GM21825 (cell line): Measurements from ENCODE around the gene SBNO2.
"Not testable (repeated sequence)": the region's sequence is repeated elsewhere in the genome, so short reads cannot be mapped to it uniquely, and the experiment has no call there.

Source experiments
- ATAC-seq: cut with Tn5 transposase; IDR thresholded peaks from one replicate; pipeline ENCODE4 v1.9.1; 2021; ENCODE audit warnings: mild to moderate bottlenecking, moderate library complexity; ENCODE audit not compliant: unreplicated experiment

The SBNO2 gene

GRCh38 chr19:1123381-1123780 lies 50.7 kb downstream of the SBNO2 start:
- ATAC-seq, result no peak

- ATAC-seq, result no peak
Observed at GRCh38 chr19:1122972-1123363, 51.1 kb downstream of the SBNO2 start.

GRCh38 chr19:1122021-1122971 lies 51.8 kb downstream of the SBNO2 start:
- ATAC-seq, result no peak

- ATAC-seq, result no peak
Observed at GRCh38 chr19:1121395-1121794, 52.7 kb downstream of the SBNO2 start.

- ATAC-seq, result no peak
Observed at GRCh38 chr19:1119475-1120217, 54.4 kb downstream of the SBNO2 start.

GRCh38 chr19:1118999-1119398 lies 55.1 kb downstream of the SBNO2 start:
- ATAC-seq, result no peak

- no peak for ATAC-seq
Observed at GRCh38 chr19:1117654-1118053, 56.4 kb downstream of the SBNO2 start.

- ATAC-seq, result no peak
Observed at GRCh38 chr19:1116726-1117581, 57.1 kb downstream of the SBNO2 start.

- no peak for ATAC-seq
Observed at GRCh38 chr19:1115646-1116420, 58.2 kb downstream of the SBNO2 start.

GRCh38 chr19:1114728-1115127 lies 59.3 kb downstream of the SBNO2 start:
- ATAC-seq, result not testable (repeated sequence)

- ATAC-seq, result no peak
Observed at GRCh38 chr19:1113986-1114483, 60.0 kb downstream of the SBNO2 start.

GRCh38 chr19:1113030-1113985 lies 60.8 kb downstream of the SBNO2 start:
- ATAC-seq, result peak; percentile 42

- no peak for ATAC-seq
Observed at GRCh38 chr19:1112268-1113029, 61.6 kb downstream of the SBNO2 start.

GRCh38 chr19:1111641-1112267 lies 62.3 kb downstream of the SBNO2 start:
- ATAC-seq, result no peak

GRCh38 chr19:1110809-1111640 lies 63.0 kb downstream of the SBNO2 start:
- ATAC-seq, result no peak

GRCh38 chr19:1109697-1110671 lies 64.1 kb downstream of the SBNO2 start:
- no peak for ATAC-seq
